ENCODE data around the gene SLIT1. TPM values are rescaled to one million over a fixed set of nuclear protein-coding genes. Genes with fewer than 3 reads are reported as not detected.

SLIT1 gene
- polyA plus RNA-seq, 1 donor from 2014 or later, result 9.5 TPM

- Histone ChIP-seq H3K4me3 (ENCODE audit: low read length) (no peak overlapping the region), H3K4me2 (ENCODE audit: low read length) (no peak overlapping the region), H3K27ac (ENCODE audit: low read length) (no peak overlapping the region), H3K27me3 (ENCODE audit: insufficient read depth, low read depth, low read length) (peaks cover 23% of the 10 kb centered on the region), H3F3A (ENCODE audit: insufficient read depth, low read length, poor library complexity, severe bottlenecking) (no peaks in the 10 kb centered on the region), H4K20me1 (ENCODE audit: insufficient read depth) (no peaks in the 10 kb centered on the region), H2AFZ (ENCODE audit: low read depth, low read length) (no peak overlapping the region), H3K9me3 (ENCODE audit: low read length) (no peaks in the 10 kb centered on the region), H3K36me3 (ENCODE audit: insufficient read depth, low read length) (no peaks in the 10 kb centered on the region), H3K79me2 (replicated peaks; ENCODE audit: insufficient read depth, low read length) (no peaks in the 10 kb centered on the region), H3K9ac (ENCODE audit: low read length) (no peak overlapping the region), H3K9me2 (ENCODE audit: insufficient read depth, low read length) (no peaks in the 10 kb centered on the region)
- TF ChIP-seq SMC3 (conservative IDR thresholded peaks at IDR 0.05; ENCODE audit: poor library complexity) (no peak), CTCF (IDR thresholded peaks at IDR 0.05; ENCODE audit: poor library complexity, severe bottlenecking) (no peak), POLR2AphosphoS5 (IDR thresholded peaks at IDR 0.05) (no peak), MXI1 (conservative IDR thresholded peaks at IDR 0.05; ENCODE audit: poor library complexity, severe bottlenecking) (no peak), RAD21 (conservative IDR thresholded peaks at IDR 0.05) (no peak), EZH2 (IDR thresholded peaks at IDR 0.05; ENCODE audit: borderline replicate concordance, insufficient read depth, low read length, poor library complexity, severe bottlenecking) (no peak), EP300 (conservative IDR thresholded peaks at IDR 0.05; ENCODE audit: poor library complexity, severe bottlenecking) (no peak), TAF1 (IDR thresholded peaks at IDR 0.05; ENCODE audit: low read depth) (no peak), REST (IDR thresholded peaks at IDR 0.05; ENCODE audit: borderline replicate concordance) (no peak)
Measured at GRCh38 chr10:97102441-97102840, 83.3 kb downstream of the SLIT1 start.

- no peaks in the 10 kb centered on the region for H3K79me2 ChIP-seq (replicated peaks; ENCODE audit: insufficient read depth, low read length)
- H3K9me3 ChIP-seq (ENCODE audit: low read length), result no peaks in the 10 kb centered on the region
- no peaks in the 10 kb centered on the region for H4K20me1 ChIP-seq (ENCODE audit: insufficient read depth)
- no peak overlapping the region for H3K9ac ChIP-seq (ENCODE audit: low read length)
- TF ChIP-seq SMC3 (conservative IDR thresholded peaks at IDR 0.05; ENCODE audit: poor library complexity), result no peak
- no peak for TF ChIP-seq CTCF (IDR thresholded peaks at IDR 0.05; ENCODE audit: poor library complexity, severe bottlenecking)
- TF ChIP-seq EP300 (conservative IDR thresholded peaks at IDR 0.05; ENCODE audit: poor library complexity, severe bottlenecking), result no peak
- TF ChIP-seq MXI1 (conservative IDR thresholded peaks at IDR 0.05; ENCODE audit: poor library complexity, severe bottlenecking), result no peak
- TF ChIP-seq EZH2 (IDR thresholded peaks at IDR 0.05; ENCODE audit: borderline replicate concordance, insufficient read depth, low read length, poor library complexity, severe bottlenecking), result no peak
- H2AFZ ChIP-seq (ENCODE audit: low read depth, low read length), result no peak overlapping the region
- peaks cover 4% of the 10 kb centered on the region for H3F3A ChIP-seq (ENCODE audit: insufficient read depth, low read length, poor library complexity, severe bottlenecking)
- no peaks in the 10 kb centered on the region for H3K36me3 ChIP-seq (ENCODE audit: insufficient read depth, low read length)
- H3K4me2 ChIP-seq (ENCODE audit: low read length), result no peak overlapping the region
- H3K4me3 ChIP-seq (ENCODE audit: low read length), result no peak overlapping the region
- no peaks in the 10 kb centered on the region for H3K9me2 ChIP-seq (ENCODE audit: insufficient read depth, low read length)
- H3K27ac ChIP-seq (ENCODE audit: low read length), result no peak overlapping the region
- H3K27me3 ChIP-seq (ENCODE audit: insufficient read depth, low read depth, low read length), result peaks cover 30% of the 10 kb centered on the region
Measured at GRCh38 chr10:97101166-97101940, 84.4 kb downstream of the SLIT1 start.

Data from neural cell (in vitro differentiated cells).